ENCODE results near the gene CIDEC. TPM values are rescaled to one million over a fixed set of nuclear protein-coding genes. Genes with fewer than 3 reads are reported as not detected.
"Not testable (repeated sequence)": the region's sequence is repeated elsewhere in the genome, so short reads cannot be mapped to it uniquely, and the experiment has no call there.

CIDEC gene
- total RNA-seq, 1 donor from 2014 or later: 51.3 TPM

- H3K9me3 ChIP-seq: no peaks in the 10 kb centered on the region
- H3K36me3 ChIP-seq: no peaks in the 10 kb centered on the region
- H3K4me3 ChIP-seq: no peak overlapping the region
- intact Hi-C loops (cut with DNase I): no loop called here
- H3K4me1 ChIP-seq: peaks cover 17% of the 10 kb centered on the region
- no peak for DNase-seq (ENCODE audit: extremely low spot score in 2 of 2)
- no peak overlapping the region for H3K27ac ChIP-seq
- no peaks in the 10 kb centered on the region for H3K27me3 ChIP-seq
- TF ChIP-seq, protein P1, sequence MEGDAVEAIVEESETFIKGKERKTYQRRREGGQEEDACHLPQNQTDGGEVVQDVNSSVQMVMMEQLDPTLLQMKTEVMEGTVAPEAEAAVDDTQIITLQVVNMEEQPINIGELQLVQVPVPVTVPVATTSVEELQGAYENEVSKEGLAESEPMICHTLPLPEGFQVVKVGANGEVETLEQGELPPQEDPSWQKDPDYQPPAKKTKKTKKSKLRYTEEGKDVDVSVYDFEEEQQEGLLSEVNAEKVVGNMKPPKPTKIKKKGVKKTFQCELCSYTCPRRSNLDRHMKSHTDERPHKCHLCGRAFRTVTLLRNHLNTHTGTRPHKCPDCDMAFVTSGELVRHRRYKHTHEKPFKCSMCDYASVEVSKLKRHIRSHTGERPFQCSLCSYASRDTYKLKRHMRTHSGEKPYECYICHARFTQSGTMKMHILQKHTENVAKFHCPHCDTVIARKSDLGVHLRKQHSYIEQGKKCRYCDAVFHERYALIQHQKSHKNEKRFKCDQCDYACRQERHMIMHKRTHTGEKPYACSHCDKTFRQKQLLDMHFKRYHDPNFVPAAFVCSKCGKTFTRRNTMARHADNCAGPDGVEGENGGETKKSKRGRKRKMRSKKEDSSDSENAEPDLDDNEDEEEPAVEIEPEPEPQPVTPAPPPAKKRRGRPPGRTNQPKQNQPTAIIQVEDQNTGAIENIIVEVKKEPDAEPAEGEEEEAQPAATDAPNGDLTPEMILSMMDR (IDR thresholded peaks at IDR 0.05): no peak
- no peak for TF ChIP-seq POLR2AphosphoS5 (IDR thresholded peaks at IDR 0.05; ENCODE audit: insufficient read depth in 1 of 2, low read depth in 1 of 2)
- TF ChIP-seq POLR2A (IDR thresholded peaks at IDR 0.05): no peak
Observed at GRCh38 chr3:9878700-9879099, 1.4 kb downstream of the CIDEC start.

DNA sequence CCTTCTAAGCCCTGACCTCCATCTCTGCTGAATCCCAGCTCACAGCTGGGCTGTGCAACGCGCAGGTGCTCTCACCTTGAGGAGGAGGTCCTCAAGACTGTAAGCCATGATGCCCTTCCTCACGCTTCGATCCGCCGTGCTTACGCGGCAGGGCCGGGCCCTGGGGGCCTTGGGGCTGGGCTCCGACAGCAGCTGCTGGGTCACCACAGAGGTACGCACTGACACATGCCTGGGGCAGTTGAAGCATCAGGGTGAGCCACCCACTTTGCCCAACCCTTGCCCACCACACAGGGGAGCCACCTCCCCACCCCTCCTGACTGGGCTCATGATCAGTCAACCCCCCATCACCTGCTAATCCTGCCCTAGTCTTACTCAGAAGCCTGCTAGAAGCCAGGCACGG, 3.1 kb downstream of the CIDEC start:
- Histone ChIP-seq H3K27ac (no peak overlapping the region), H3K4me1 (peaks cover 12% of the 10 kb centered on the region), H3K4me3 (no peak overlapping the region), H3K36me3 (no peaks in the 10 kb centered on the region), H3K27me3 (no peaks in the 10 kb centered on the region), H3K9me3 (no peaks in the 10 kb centered on the region)
- no peak for DNase-seq (ENCODE audit: extremely low spot score in 2 of 2)
- TF ChIP-seq POLR2A (IDR thresholded peaks at IDR 0.05): no peak
- TF ChIP-seq POLR2AphosphoS5 (IDR thresholded peaks at IDR 0.05; ENCODE audit: insufficient read depth in 1 of 2, low read depth in 1 of 2): no peak
- TF ChIP-seq, protein P1 (IDR thresholded peaks at IDR 0.05): no peak
- intact Hi-C loops (cut with DNase I): no loop called here

DNA sequence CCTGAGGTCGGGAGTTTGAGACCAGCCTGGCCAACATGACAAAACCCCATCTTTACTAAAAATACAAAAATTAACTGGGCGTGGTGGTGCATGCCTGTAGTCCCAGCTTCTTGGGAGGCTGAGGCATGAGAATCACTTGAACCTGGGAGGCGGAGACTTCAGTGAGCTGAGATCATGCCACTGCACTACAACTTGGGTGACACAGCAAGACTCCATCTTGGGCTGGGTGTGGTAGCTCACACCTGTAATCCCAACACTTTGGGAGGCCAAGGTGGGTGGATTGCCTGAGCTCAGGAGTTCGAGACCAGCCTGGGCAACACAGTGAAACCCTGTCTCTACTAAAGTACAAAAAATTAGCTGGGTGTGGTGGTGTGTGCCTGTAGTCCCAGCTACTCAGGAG, 3.8 kb downstream of the CIDEC start:
- H3K27me3 ChIP-seq, H3K36me3 ChIP-seq: not testable (repeated sequence)

GRCh38 chr3:9875448-9875847, 4.6 kb downstream of the CIDEC start:
- H3K27me3 ChIP-seq: no peaks in the 10 kb centered on the region
- intact Hi-C loops (cut with DNase I): no loop called here
- H3K27ac ChIP-seq: no peak overlapping the region
- H3K9me3 ChIP-seq: no peaks in the 10 kb centered on the region
- no peak for TF ChIP-seq POLR2A (IDR thresholded peaks at IDR 0.05)
- TF ChIP-seq, protein P1 (IDR thresholded peaks at IDR 0.05): no peak
- TF ChIP-seq POLR2AphosphoS5 (IDR thresholded peaks at IDR 0.05; ENCODE audit: insufficient read depth in 1 of 2, low read depth in 1 of 2): no peak
- no peak for DNase-seq (ENCODE audit: extremely low spot score in 2 of 2)
- no peaks in the 10 kb centered on the region for H3K36me3 ChIP-seq
- H3K4me1 ChIP-seq: peaks cover 12% of the 10 kb centered on the region
- no peak overlapping the region for H3K4me3 ChIP-seq

More for the DNA sequence above, 3.8 kb downstream of the CIDEC start:
- peaks cover 12% of the 10 kb centered on the region for H3K4me1 ChIP-seq
- H3K4me3 ChIP-seq; H3K9me3 ChIP-seq; DNase-seq (ENCODE audit: extremely low spot score in 2 of 2); intact Hi-C loops (cut with DNase I); H3K27ac ChIP-seq: not testable (repeated sequence)

- H3K36me3 ChIP-seq; H3K27me3 ChIP-seq; intact Hi-C loops (cut with DNase I); H3K4me1 ChIP-seq; H3K4me3 ChIP-seq; DNase-seq (ENCODE audit: extremely low spot score in 2 of 2); H3K27ac ChIP-seq; H3K9me3 ChIP-seq: not testable (repeated sequence)
Observed at GRCh38 chr3:9872067-9872466, 8.0 kb downstream of the CIDEC start.

GRCh38 chr3:9870978-9871377, 9.1 kb downstream of the CIDEC start:
- Histone ChIP-seq H3K36me3 (no peaks in the 10 kb centered on the region), H3K27me3 (no peaks in the 10 kb centered on the region), H3K4me1 (peaks cover 3% of the 10 kb centered on the region), H3K4me3 (no peak overlapping the region), H3K9me3 (no peaks in the 10 kb centered on the region), H3K27ac (no peak overlapping the region)
- TF ChIP-seq POLR2A (IDR thresholded peaks at IDR 0.05): no peak
- no peak for TF ChIP-seq POLR2AphosphoS5 (IDR thresholded peaks at IDR 0.05; ENCODE audit: insufficient read depth in 1 of 2, low read depth in 1 of 2)
- TF ChIP-seq, protein P1 (IDR thresholded peaks at IDR 0.05): no peak
- intact Hi-C loops (cut with DNase I): no loop called here
- DNase-seq (ENCODE audit: extremely low spot score in 2 of 2): no peak
